ENCODE measurements around the gene FRS2.

GRCh38 chr12:69544087-69544486 is 73.9 kb downstream of the FRS2 start:
- TF ChIP-seq, protein P1, sequence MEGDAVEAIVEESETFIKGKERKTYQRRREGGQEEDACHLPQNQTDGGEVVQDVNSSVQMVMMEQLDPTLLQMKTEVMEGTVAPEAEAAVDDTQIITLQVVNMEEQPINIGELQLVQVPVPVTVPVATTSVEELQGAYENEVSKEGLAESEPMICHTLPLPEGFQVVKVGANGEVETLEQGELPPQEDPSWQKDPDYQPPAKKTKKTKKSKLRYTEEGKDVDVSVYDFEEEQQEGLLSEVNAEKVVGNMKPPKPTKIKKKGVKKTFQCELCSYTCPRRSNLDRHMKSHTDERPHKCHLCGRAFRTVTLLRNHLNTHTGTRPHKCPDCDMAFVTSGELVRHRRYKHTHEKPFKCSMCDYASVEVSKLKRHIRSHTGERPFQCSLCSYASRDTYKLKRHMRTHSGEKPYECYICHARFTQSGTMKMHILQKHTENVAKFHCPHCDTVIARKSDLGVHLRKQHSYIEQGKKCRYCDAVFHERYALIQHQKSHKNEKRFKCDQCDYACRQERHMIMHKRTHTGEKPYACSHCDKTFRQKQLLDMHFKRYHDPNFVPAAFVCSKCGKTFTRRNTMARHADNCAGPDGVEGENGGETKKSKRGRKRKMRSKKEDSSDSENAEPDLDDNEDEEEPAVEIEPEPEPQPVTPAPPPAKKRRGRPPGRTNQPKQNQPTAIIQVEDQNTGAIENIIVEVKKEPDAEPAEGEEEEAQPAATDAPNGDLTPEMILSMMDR (conservative IDR thresholded peaks at IDR 0.05) = no peak
- no peak for TF ChIP-seq ZFX (IDR thresholded peaks at IDR 0.05)

Measured in C4-2B (cell line).